Esophagus muscularis mucosa (tissue), 4 donors: ENCODE measurements around the gene HEATR9. TPM values are rescaled to one million over a fixed set of nuclear protein-coding genes. Genes with fewer than 3 reads are reported as not detected.

Experiments used
- DNase-seq: peaks from one replicate; pipeline ENCODE4 v3.0.0-alpha.2; 2017; ENCODE audit errors: extremely low spot score
- H3K27ac ChIP-seq, 4 donors: fragments of 200-600 bp; sonication (generic); replicated peaks in 1 of 4; 1 replicate in 3 of 4; 2 replicates in 1 of 4; pipeline ENCODE4 v1.5.1; 2016 to 2019; ENCODE audit warnings: mild to moderate bottlenecking in 1 of 4
- H3K27me3 ChIP-seq, 4 donors: fragments of 200-600 bp; sonication (generic); one replicate each; pipeline versions ENCODE4 v1.5.1 to v1.6.0; 2016 to 2019
- H3K36me3 ChIP-seq, 4 donors: fragments of 200-600 bp; sonication (generic); one replicate each; pipeline ENCODE4 v1.5.1; 2016 to 2019
- H3K4me1 ChIP-seq, 4 donors: fragments of 200-600 bp; sonication (generic); one replicate each; pipeline ENCODE4 v1.5.1; 2016 to 2019
- H3K4me3 ChIP-seq, 4 donors: fragments of 200-600 bp; sonication (generic); 1 replicate in 2 of 4; 2 replicates in 2 of 4; pipeline ENCODE4 v1.5.1; 2016 to 2019; ENCODE audit warnings: mild to moderate bottlenecking in 4 of 4, moderate library complexity in 1 of 4
- H3K9me3 ChIP-seq, 4 donors: fragments of 200-600 bp; sonication (generic); 1 replicate in 3 of 4; 2 replicates in 1 of 4; pipeline ENCODE4 v1.5.1; 2016 to 2019
- CTCF ChIP-seq, 3 experiments: fragments of 200-600 bp in 2 of 3; fragments of 450-650 bp in 1 of 3; sonication (generic) in 2 of 3; IDR thresholded peaks; one replicate each; pipeline ENCODE4 v1.5.1; 2017 to 2019; ENCODE audit warnings: antibody characterized with exemption in 3 of 3, mild to moderate bottlenecking in 2 of 3, moderate library complexity in 1 of 3
- EP300 ChIP-seq: sonication (generic); formaldehyde crosslinking; IDR thresholded peaks from one replicate; pipeline ENCODE4 v1.6.1; 2017; ENCODE audit warnings: antibody characterized with exemption
- POLR2A ChIP-seq: fragments of 450-650 bp; IDR thresholded peaks from one replicate; pipeline ENCODE4 v1.6.1; 2017; ENCODE audit warnings: antibody characterized with exemption, moderate library complexity, mild to moderate bottlenecking, low read depth
- POLR2AphosphoS5 ChIP-seq, 2 donors: sonication (generic); formaldehyde crosslinking; IDR thresholded peaks; one replicate each; pipeline ENCODE4 v1.6.1; 2017; ENCODE audit warnings: antibody characterized with exemption in 2 of 2
- WGBS: methylation state at CpG from one replicate; pipeline ENCODE4 v1.1.5; 2018; 5-methylcytosine and 5-hydroxymethylcytosine counted together
- intact Hi-C: fragments of 100-400 bp; cut with DNase I; formaldehyde crosslinking; loops from one replicate; pipeline ENCODE4 v1.15.1; 2023
- total RNA-seq, 4 donors: library from RNA; depleted of rRNA; stranded (reverse); fragments of >200 nt; gene quantifications; one replicate each; pipeline versions ENCODE4 v1.1.0 to v1.2.1, GENCODE V29; 2016

The HEATR9 gene
- total RNA-seq, 4 donors from 2014 or later: 0.13 TPM; not detected in 3

- intact Hi-C loops: no loop called here
- H3K27me3 ChIP-seq: no peaks in the 10 kb centered on the region
- DNase-seq: no peak
- no peak overlapping the region for H3K4me3 ChIP-seq
- H3K4me1 ChIP-seq: no peaks in the 10 kb centered on the region
- H3K9me3 ChIP-seq: no peaks in the 10 kb centered on the region
- 85% methylated on average over 3 of the region's 4 CpGs for WGBS
- TF ChIP-seq POLR2AphosphoS5 (IDR thresholded peaks at IDR 0.05) (no peak), POLR2A (no peak), CTCF (IDR thresholded peaks at IDR 0.05) (no peak), EP300 (no peak)
- H3K36me3 ChIP-seq: no peaks in the 10 kb centered on the region
- no peak overlapping the region for H3K27ac ChIP-seq
Measured at GRCh38 chr17:35913609-35914008, 44.9 kb upstream of the HEATR9 start.

- TF ChIP-seq CTCF (IDR thresholded peaks at IDR 0.05) (no peak), POLR2AphosphoS5 (IDR thresholded peaks at IDR 0.05) (no peak), POLR2A (no peak), EP300 (no peak)
- H3K9me3 ChIP-seq: no peaks in the 10 kb centered on the region
- 88% methylated on average over 2 of the region's 2 CpGs for WGBS
- DNase-seq: no peak
- H3K36me3 ChIP-seq: no peaks in the 10 kb centered on the region
- H3K4me3 ChIP-seq: no peak overlapping the region
- intact Hi-C loops: no loop called here
- no peaks in the 10 kb centered on the region for H3K4me1 ChIP-seq
- no peak overlapping the region for H3K27ac ChIP-seq
- no peaks in the 10 kb centered on the region for H3K27me3 ChIP-seq
Measured at GRCh38 chr17:35912942-35913341, 44.3 kb upstream of the HEATR9 start.

GRCh38 chr17:35912339-35912912 is 43.7 kb upstream of the HEATR9 start:
- DNase-seq: no peak
- Histone ChIP-seq H3K27ac (no peak overlapping the region), H3K4me1 (no peaks in the 10 kb centered on the region), H3K4me3 (no peak overlapping the region), H3K9me3 (no peaks in the 10 kb centered on the region), H3K27me3 (no peaks in the 10 kb centered on the region), H3K36me3 (no peaks in the 10 kb centered on the region)
- 91% methylated on average over 3 of the region's 3 CpGs for WGBS
- TF ChIP-seq POLR2A (no peak), CTCF (IDR thresholded peaks at IDR 0.05) (no peak), EP300 (no peak), POLR2AphosphoS5 (IDR thresholded peaks at IDR 0.05) (no peak)
- intact Hi-C loops: no loop called here

- 86% methylated on average over 3 of the region's 3 CpGs for WGBS
Measured at GRCh38 chr17:35909408-35909807, 40.7 kb upstream of the HEATR9 start.

GRCh38 chr17:35907691-35908090 is 39.0 kb upstream of the HEATR9 start:
- Histone ChIP-seq H3K27me3 (no peaks in the 10 kb centered on the region), H3K36me3 (no peaks in the 10 kb centered on the region), H3K27ac (no peak overlapping the region), H3K4me1 (no peaks in the 10 kb centered on the region), H3K4me3 (no peak overlapping the region), H3K9me3 (no peaks in the 10 kb centered on the region)
- no peak for DNase-seq
- intact Hi-C loops: no loop called here
- 67% methylated on average over 5 of the region's 5 CpGs for WGBS
- TF ChIP-seq CTCF (IDR thresholded peaks at IDR 0.05) (no peak), POLR2A (no peak), POLR2AphosphoS5 (IDR thresholded peaks at IDR 0.05) (no peak), EP300 (no peak)

More at GRCh38 chr17:35909408-35909807, 40.7 kb upstream of the HEATR9 start:
- no peak for TF ChIP-seq EP300
- intact Hi-C loops: no loop called here
- no peaks in the 10 kb centered on the region for H3K4me1 ChIP-seq
- H3K4me3 ChIP-seq: no peak overlapping the region
- no peaks in the 10 kb centered on the region for H3K27me3 ChIP-seq
- no peaks in the 10 kb centered on the region for H3K36me3 ChIP-seq
- no peak for DNase-seq
- H3K9me3 ChIP-seq: no peaks in the 10 kb centered on the region
- H3K27ac ChIP-seq: no peak overlapping the region
